Activated CD4-positive, alpha-beta T cell treated with anti-CD3 and anti-CD28 coated beads, Interleukin-2, Interleukin-6, amounts not matched to agents 100 ng/mL and 50 ng/mL, durations not matched to agents 16 hours and 8 hours (primary cell): ENCODE results near the gene SIRT2.
A peak's percentile ranks its signal among the peaks of the same experiment; 100 is the strongest.
"Not testable (repeated sequence)": the region's sequence is repeated elsewhere in the genome, so short reads cannot be mapped to it uniquely, and the experiment has no call there.

Source experiments
- DNase-seq: peaks from one replicate; pipeline ENCODE4 v3.0.0-alpha.2; 2020

Gene SIRT2

GRCh38 chr19:38899447-38900201, at the start of gene SIRT2, which contains the start of gene NFKBIB:
TSS of gene SIRT2 (minus strand) at chr19:38899618. CDS start at chr19:38899521, 97 bp downstream.
TSS of gene NFKBIB (plus strand) at chr19:38899969. CDS start at chr19:38900033, 64 bp downstream.
- DNase-seq: peak; percentile 100

GRCh38 chr19:38946229-38947010, 47.0 kb upstream of the SIRT2 start:
- DNase-seq: no peak

- DNase-seq: no peak
Observed at GRCh38 chr19:38945562-38946228, 46.3 kb upstream of the SIRT2 start.

- DNase-seq: no peak
Observed at GRCh38 chr19:38944981-38945506, 45.6 kb upstream of the SIRT2 start.

GRCh38 chr19:38942471-38943181, 43.2 kb upstream of the SIRT2 start:
- DNase-seq: no peak

GRCh38 chr19:38941979-38942378, 42.6 kb upstream of the SIRT2 start:
- DNase-seq: no peak

GRCh38 chr19:38941466-38941865, 42.0 kb upstream of the SIRT2 start:
- not testable (repeated sequence) for DNase-seq

- DNase-seq: no peak
Observed at GRCh38 chr19:38939957-38940356, 40.5 kb upstream of the SIRT2 start.

GRCh38 chr19:38933544-38933943, 34.1 kb upstream of the SIRT2 start:
- DNase-seq: no peak

GRCh38 chr19:38932425-38933179, 33.2 kb upstream of the SIRT2 start:
- peak; percentile 67 for DNase-seq

- DNase-seq: no peak
Observed at GRCh38 chr19:38931521-38931793, 32.0 kb upstream of the SIRT2 start.

- peak; percentile 100 for DNase-seq
Observed at GRCh38 chr19:38930776-38931520, 31.5 kb upstream of the SIRT2 start, which contains the start of gene MRPS12. TSS of gene MRPS12 (plus strand) at chr19:38930944. CDS start at chr19:38931295, 351 bp downstream.

- DNase-seq: peak; percentile 95
Observed at GRCh38 chr19:38929929-38930775, 30.7 kb upstream of the SIRT2 start, which contains the start of gene SARS2. TSS of gene SARS2 (minus strand) at chr19:38930763. CDS start at chr19:38930736, 27 bp downstream.

GRCh38 chr19:38928391-38929001, 29.1 kb upstream of the SIRT2 start:
- DNase-seq: no peak

GRCh38 chr19:38924388-38924787, 25.0 kb upstream of the SIRT2 start:
- DNase-seq: no peak

- no peak for DNase-seq
Observed at GRCh38 chr19:38922482-38922881, 23.1 kb upstream of the SIRT2 start.

GRCh38 chr19:38921420-38922274, 22.2 kb upstream of the SIRT2 start:
- DNase-seq: no peak

GRCh38 chr19:38920602-38921419, 21.4 kb upstream of the SIRT2 start:
- DNase-seq: no peak
